Measurements from ENCODE around the gene SLC7A1.

The SLC7A1 gene

DNA sequence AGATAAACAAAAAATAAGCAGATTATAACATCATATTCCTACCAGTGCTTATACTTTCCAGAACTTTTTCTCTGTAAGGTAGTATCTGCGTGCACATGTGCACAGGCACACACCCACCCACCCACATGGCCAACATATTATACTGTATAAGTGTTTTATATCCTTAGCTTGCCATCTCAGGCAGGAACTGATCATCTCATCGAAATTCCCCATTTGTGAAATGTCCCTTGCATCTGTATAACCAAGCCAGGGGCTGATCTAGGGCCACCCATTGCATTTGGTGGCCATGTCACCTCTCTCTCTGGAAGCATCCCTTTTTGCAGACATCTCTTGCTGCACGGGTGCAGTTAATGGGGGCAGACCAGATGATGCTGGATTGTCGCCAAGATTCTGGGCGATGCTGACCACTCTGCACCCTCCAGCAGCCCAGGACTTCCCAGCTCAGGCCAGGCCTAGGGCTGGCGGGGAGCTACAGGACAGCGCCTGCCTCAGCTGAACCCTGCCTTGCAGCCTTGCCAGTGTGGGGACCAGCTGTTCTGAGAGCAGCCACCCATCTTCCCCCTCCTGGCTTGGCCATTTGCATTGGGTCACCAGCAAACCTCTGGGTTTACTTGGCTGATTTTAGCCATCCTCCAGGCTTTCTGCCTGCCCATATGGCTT is 95.9 kb downstream of the SLC7A1 start:
- no peaks in the 10 kb centered on the region for H3K36me3 ChIP-seq (ENCODE audit: control insufficient read depth, low read length)
- H3K9me3 ChIP-seq (ENCODE audit: control insufficient read depth, insufficient read depth, low read length) = no peaks in the 10 kb centered on the region
- H3K79me2 ChIP-seq (ENCODE audit: control insufficient read depth, low read length) = no peaks in the 10 kb centered on the region
- H3K27ac ChIP-seq (ENCODE audit: low read depth, low read length) = no peak overlapping the region
- H3K9me2 ChIP-seq (replicated peaks; ENCODE audit: control insufficient read depth, low read length) = no peaks in the 10 kb centered on the region
- H3F3A ChIP-seq (ENCODE audit: control insufficient read depth, insufficient read depth) = 0 out of 2 replicates have a peak, but pooled peaks cover 2% of the 10 kb centered on the region
- no peak for TF ChIP-seq EZH2phosphoT487 (IDR thresholded peaks at IDR 0.05; ENCODE audit: borderline replicate concordance, low read length)
- TF ChIP-seq, protein P1, sequence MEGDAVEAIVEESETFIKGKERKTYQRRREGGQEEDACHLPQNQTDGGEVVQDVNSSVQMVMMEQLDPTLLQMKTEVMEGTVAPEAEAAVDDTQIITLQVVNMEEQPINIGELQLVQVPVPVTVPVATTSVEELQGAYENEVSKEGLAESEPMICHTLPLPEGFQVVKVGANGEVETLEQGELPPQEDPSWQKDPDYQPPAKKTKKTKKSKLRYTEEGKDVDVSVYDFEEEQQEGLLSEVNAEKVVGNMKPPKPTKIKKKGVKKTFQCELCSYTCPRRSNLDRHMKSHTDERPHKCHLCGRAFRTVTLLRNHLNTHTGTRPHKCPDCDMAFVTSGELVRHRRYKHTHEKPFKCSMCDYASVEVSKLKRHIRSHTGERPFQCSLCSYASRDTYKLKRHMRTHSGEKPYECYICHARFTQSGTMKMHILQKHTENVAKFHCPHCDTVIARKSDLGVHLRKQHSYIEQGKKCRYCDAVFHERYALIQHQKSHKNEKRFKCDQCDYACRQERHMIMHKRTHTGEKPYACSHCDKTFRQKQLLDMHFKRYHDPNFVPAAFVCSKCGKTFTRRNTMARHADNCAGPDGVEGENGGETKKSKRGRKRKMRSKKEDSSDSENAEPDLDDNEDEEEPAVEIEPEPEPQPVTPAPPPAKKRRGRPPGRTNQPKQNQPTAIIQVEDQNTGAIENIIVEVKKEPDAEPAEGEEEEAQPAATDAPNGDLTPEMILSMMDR (IDR thresholded peaks at IDR 0.05; ENCODE audit: low read depth, low read length, poor library complexity, severe bottlenecking) = no peak
- H3K4me3 ChIP-seq (ENCODE audit: low read length) = no peak overlapping the region
- H3K4me2 ChIP-seq (ENCODE audit: low read length) = no peak overlapping the region
- H4K20me1 ChIP-seq (ENCODE audit: control insufficient read depth, insufficient read depth, low read depth, low read length) = peaks cover 4% of the 10 kb centered on the region
- H3K27me3 ChIP-seq (ENCODE audit: control insufficient read depth, low read length) = peaks cover 37% of the 10 kb centered on the region
- H3K4me1 ChIP-seq (ENCODE audit: control insufficient read depth, low read length) = peaks cover 24% of the 10 kb centered on the region

DNA sequence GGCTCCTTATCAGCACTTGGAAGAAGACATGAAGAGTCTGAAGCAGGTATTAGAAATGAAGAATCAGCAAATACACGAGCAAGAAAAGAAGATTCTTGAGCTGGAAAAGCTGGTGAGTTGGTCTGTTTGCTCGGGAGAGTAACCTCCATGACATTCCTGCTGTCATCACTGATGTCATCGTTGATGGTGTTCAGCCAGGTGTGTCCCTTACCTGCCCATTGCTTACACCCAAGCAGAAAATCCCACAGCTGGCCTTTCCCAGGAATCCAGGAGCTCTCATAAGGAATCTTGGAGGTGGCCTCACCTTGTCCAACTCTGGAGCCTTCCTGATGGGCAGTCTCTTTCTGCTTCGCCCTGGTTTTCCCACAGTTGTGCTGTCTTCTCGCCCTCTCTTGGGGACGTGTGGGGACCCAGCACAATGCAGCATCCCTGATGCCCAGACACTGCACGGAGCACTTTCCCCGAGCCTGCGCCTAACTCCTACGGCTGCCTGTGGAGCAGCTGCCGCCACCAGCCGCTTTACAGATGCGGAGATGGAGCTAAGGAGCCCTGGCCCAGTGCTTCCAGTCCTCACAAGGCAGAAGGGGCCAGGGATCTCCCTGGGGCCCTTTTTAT is 97.0 kb downstream of the SLC7A1 start:
- Histone ChIP-seq H3K36me3 (ENCODE audit: control insufficient read depth, low read length) (no peaks in the 10 kb centered on the region), H4K20me1 (ENCODE audit: control insufficient read depth, insufficient read depth, low read depth, low read length) (peaks cover 4% of the 10 kb centered on the region), H3K4me3 (ENCODE audit: low read length) (no peak overlapping the region), H3F3A (ENCODE audit: control insufficient read depth, insufficient read depth) (0 out of 2 replicates have a peak, but pooled peaks cover 2% of the 10 kb centered on the region), H3K9me3 (ENCODE audit: control insufficient read depth, insufficient read depth, low read length) (no peaks in the 10 kb centered on the region), H3K4me1 (ENCODE audit: control insufficient read depth, low read length) (peaks cover 29% of the 10 kb centered on the region), H3K27ac (ENCODE audit: low read depth, low read length) (no peak overlapping the region), H3K79me2 (ENCODE audit: control insufficient read depth, low read length) (no peaks in the 10 kb centered on the region), H3K4me2 (ENCODE audit: low read length) (no peak overlapping the region), H3K9me2 (replicated peaks; ENCODE audit: control insufficient read depth, low read length) (no peaks in the 10 kb centered on the region), H3K27me3 (ENCODE audit: control insufficient read depth, low read length) (peaks cover 48% of the 10 kb centered on the region)
- TF ChIP-seq, protein P1 (IDR thresholded peaks at IDR 0.05; ENCODE audit: low read depth, low read length, poor library complexity, severe bottlenecking) = no peak
- no peak for TF ChIP-seq EZH2phosphoT487 (IDR thresholded peaks at IDR 0.05; ENCODE audit: borderline replicate concordance, low read length)

DNA sequence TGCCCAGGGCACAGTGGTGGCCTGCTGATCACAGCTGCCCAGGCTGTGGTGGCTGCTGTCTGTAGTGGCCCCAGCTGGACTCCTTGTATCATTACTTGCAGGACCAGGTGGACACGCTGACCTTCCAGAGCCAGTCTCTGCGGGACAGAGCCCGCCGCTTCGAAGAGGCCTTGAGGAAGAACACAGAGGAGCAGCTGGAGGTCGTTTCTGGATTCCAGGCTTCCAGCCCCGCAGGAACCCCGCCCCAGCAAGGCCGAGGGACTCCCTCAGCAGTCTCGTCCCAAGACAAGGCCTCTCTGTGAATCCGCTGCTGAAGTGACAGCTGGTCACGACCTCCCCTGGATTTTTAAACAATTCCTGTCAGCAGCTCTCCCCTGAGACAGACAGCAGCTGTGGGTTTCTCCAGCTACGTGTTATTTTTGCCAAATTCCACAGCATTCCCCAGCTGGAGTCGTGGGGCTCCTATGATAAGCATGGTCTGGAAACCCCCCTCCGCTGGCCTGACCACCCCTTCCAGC is 98.3 kb downstream of the SLC7A1 start:
- Histone ChIP-seq H3K79me2 (ENCODE audit: control insufficient read depth, low read length) (no peaks in the 10 kb centered on the region), H3K4me1 (ENCODE audit: control insufficient read depth, low read length) (peaks cover 29% of the 10 kb centered on the region), H4K20me1 (ENCODE audit: control insufficient read depth, insufficient read depth, low read depth, low read length) (peaks cover 4% of the 10 kb centered on the region), H3F3A (ENCODE audit: control insufficient read depth, insufficient read depth) (0 out of 2 replicates have a peak, but pooled peaks cover 2% of the 10 kb centered on the region), H3K4me3 (ENCODE audit: low read length) (no peak overlapping the region), H3K27ac (ENCODE audit: low read depth, low read length) (no peak overlapping the region), H3K36me3 (ENCODE audit: control insufficient read depth, low read length) (no peaks in the 10 kb centered on the region), H3K9me2 (replicated peaks; ENCODE audit: control insufficient read depth, low read length) (no peaks in the 10 kb centered on the region), H3K4me2 (ENCODE audit: low read length) (no peak overlapping the region), H3K9me3 (ENCODE audit: control insufficient read depth, insufficient read depth, low read length) (no peaks in the 10 kb centered on the region), H3K27me3 (ENCODE audit: control insufficient read depth, low read length) (peaks cover 54% of the 10 kb centered on the region)
- TF ChIP-seq, protein P1 (IDR thresholded peaks at IDR 0.05; ENCODE audit: low read depth, low read length, poor library complexity, severe bottlenecking) = no peak
- no peak for TF ChIP-seq EZH2phosphoT487 (IDR thresholded peaks at IDR 0.05; ENCODE audit: borderline replicate concordance, low read length)

All from DOHH2 (cell line).